ENCODE data around the gene CBLC.

The CBLC gene

DNA sequence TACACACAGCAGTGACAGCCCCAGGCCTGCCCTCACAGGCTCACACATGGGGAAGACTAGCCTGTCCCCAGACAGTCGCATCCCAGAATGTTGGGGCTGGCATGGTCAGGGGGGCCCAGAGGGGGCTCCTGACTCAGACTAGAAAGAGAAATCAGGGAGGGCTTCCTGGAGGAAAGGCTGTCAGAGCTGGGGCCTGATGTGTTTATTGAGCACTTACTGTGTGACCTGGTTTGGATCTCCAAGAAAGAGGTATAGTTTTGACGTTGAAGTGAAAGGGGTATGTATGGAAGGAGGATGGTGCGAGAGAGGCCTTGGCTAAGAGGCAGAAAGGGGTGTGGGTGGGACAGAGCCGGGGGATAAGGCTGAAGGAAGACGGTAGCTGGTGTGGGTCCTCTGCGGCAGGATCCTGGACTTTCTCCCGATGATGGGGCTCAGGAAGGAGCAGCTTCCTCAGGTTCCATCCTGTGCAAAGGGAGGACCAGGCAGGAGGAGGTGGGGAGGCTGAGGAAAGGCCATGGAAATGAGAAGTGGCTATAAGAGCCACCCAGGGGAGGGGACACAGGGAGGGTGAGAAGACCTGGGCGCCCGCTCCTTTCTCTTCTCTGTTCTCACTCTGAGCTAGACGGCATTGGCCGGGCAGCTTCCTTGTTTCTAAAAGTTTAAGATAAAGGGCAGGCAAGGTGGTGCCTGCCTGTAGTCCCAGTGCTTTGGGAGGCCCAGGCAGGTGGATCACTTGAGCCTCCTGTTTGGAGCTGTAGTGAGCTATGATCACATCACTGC, 45.3 kb upstream of the CBLC start:
- CTCF ChIA-PET = interaction anchor here (0.7 to 18.1 kb wide), 6 partner anchors 9 to 52 kb away, joined by 3 to 513 read pairs (median 4); partner anchors contain the start of gene CBLC
- no peak for DNase-seq (ENCODE audit: extremely low spot score)
- TF ChIP-seq, protein P1, sequence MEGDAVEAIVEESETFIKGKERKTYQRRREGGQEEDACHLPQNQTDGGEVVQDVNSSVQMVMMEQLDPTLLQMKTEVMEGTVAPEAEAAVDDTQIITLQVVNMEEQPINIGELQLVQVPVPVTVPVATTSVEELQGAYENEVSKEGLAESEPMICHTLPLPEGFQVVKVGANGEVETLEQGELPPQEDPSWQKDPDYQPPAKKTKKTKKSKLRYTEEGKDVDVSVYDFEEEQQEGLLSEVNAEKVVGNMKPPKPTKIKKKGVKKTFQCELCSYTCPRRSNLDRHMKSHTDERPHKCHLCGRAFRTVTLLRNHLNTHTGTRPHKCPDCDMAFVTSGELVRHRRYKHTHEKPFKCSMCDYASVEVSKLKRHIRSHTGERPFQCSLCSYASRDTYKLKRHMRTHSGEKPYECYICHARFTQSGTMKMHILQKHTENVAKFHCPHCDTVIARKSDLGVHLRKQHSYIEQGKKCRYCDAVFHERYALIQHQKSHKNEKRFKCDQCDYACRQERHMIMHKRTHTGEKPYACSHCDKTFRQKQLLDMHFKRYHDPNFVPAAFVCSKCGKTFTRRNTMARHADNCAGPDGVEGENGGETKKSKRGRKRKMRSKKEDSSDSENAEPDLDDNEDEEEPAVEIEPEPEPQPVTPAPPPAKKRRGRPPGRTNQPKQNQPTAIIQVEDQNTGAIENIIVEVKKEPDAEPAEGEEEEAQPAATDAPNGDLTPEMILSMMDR (IDR thresholded peaks at IDR 0.05; ENCODE audit: control extremely low read depth, extremely low read depth, low read depth, missing control alignments) = no peak
- POLR2A ChIA-PET = no interaction called here

GRCh38 chr19:44734357-44734756, 43.3 kb upstream of the CBLC start:
- TF ChIP-seq, protein P1 (IDR thresholded peaks at IDR 0.05; ENCODE audit: control extremely low read depth, extremely low read depth, low read depth, missing control alignments) = no peak
- no peak for DNase-seq (ENCODE audit: extremely low spot score)
- CTCF ChIA-PET = interaction anchor here (3.7 to 18.1 kb wide), 2 partner anchors 11 to 38 kb away, joined by 38 to 513 read pairs; partner anchors contain the start of gene CBLC
- POLR2A ChIA-PET = no interaction called here

DNA sequence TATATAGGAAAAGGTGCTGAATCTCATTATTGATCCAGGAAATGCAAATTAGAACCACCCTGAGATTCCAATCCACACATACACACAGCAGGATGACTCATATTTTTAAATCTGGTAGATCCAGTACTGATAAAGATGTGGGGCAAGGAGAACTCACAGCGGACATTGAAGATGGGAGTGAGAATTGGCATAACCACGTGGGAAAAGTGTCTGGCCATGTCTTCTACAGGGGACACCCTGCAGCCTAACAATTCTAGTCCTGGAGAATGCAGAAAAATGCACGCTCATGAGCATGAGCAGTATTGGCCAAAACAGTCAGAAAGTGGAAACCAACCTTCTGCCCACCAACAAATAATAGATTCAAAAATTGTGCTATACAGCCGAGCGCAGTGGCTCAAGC, 42.7 kb upstream of the CBLC start:
- POLR2A ChIA-PET = no interaction called here
- CTCF ChIA-PET = interaction anchor here (1.6 to 2.0 kb wide), 2 partner anchors 9 to 11 kb away, joined by 3 to 18 read pairs; no protein-coding TSS in a partner anchor
- TF ChIP-seq, protein P1 (IDR thresholded peaks at IDR 0.05; ENCODE audit: control extremely low read depth, extremely low read depth, low read depth, missing control alignments) = no peak
- DNase-seq (ENCODE audit: extremely low spot score) = no peak

GRCh38 chr19:44737238-44738071, 40.2 kb upstream of the CBLC start:
- ChIA-PET POLR2A (no interaction called here), CTCF (interaction anchor here (1.0 to 8.3 kb wide), 8 partner anchors 12 to 34 kb away, joined by 3 to 93 read pairs (median 7); partner anchors contain the start of gene BCL3)
- peak; percentile 47 for DNase-seq (ENCODE audit: extremely low spot score)
- TF ChIP-seq, protein P1 (IDR thresholded peaks at IDR 0.05; ENCODE audit: control extremely low read depth, extremely low read depth, low read depth, missing control alignments) = no peak

DNA sequence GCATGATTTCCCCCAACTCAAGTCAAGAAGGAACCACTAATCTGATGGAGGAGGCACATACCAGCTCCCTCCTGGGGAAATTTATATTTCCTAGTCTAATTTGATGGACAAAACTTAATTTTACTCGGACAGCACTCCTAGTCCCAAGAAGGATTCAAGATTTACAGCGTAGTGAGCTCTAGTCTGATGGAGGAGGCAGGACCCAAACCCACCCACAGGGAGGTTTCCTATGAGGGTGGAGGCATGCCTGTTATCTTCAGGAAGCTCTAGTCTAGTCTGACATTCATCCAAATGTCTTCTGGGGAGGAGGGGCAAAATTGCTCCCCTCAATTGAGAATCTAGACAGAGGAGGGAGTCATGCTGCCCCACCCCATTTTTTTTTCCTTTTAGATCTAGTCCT, 39.6 kb upstream of the CBLC start:
- POLR2A ChIA-PET = no interaction called here
- TF ChIP-seq, protein P1 (IDR thresholded peaks at IDR 0.05; ENCODE audit: control extremely low read depth, extremely low read depth, low read depth, missing control alignments) = no peak

More for the DNA sequence above, 39.6 kb upstream of the CBLC start:
- CTCF ChIA-PET = interaction anchor here (1.0 to 8.3 kb wide), 5 partner anchors 11 to 104 kb away, joined by 3 to 93 read pairs (median 3); no protein-coding TSS in a partner anchor
- no peak for DNase-seq (ENCODE audit: extremely low spot score)
